ENCODE measurements around the gene ALPG.
A peak's percentile ranks its signal among the peaks of the same experiment; 100 is the strongest.
"Not testable (repeated sequence)": the region's sequence is repeated elsewhere in the genome, so short reads cannot be mapped to it uniquely, and the experiment has no call there.

Gene ALPG

GRCh38 chr2:232420463-232421188, 14.0 kb downstream of the ALPG start:
- DNase-seq: peak; percentile 73

GRCh38 chr2:232421189-232421785, 14.6 kb downstream of the ALPG start:
- DNase-seq: no peak

GRCh38 chr2:232422051-232422450, 15.4 kb downstream of the ALPG start:
- DNase-seq: no peak

GRCh38 chr2:232422996-232423395, 16.4 kb downstream of the ALPG start:
- not testable (repeated sequence) for DNase-seq

- DNase-seq: not testable (repeated sequence)
Observed at GRCh38 chr2:232423407-232423806, 16.8 kb downstream of the ALPG start.

GRCh38 chr2:232431705-232432590, 25.3 kb downstream of the ALPG start:
- no peak for DNase-seq

GRCh38 chr2:232432598-232433184, 26.0 kb downstream of the ALPG start:
- DNase-seq: no peak

GRCh38 chr2:232433622-232434021, 27.0 kb downstream of the ALPG start:
- peak; percentile 46 for DNase-seq

- peak; percentile 34 for DNase-seq
Observed at GRCh38 chr2:232434091-232434490, 27.4 kb downstream of the ALPG start.

GRCh38 chr2:232434563-232435374, 28.1 kb downstream of the ALPG start:
- no peak for DNase-seq

GRCh38 chr2:232435375-232435648, 28.7 kb downstream of the ALPG start:
- no peak for DNase-seq

- no peak for DNase-seq
Observed at GRCh38 chr2:232435805-232436204, 29.2 kb downstream of the ALPG start.

GRCh38 chr2:232436381-232437194, 29.9 kb downstream of the ALPG start:
- no peak for DNase-seq

GRCh38 chr2:232437195-232437571, 30.5 kb downstream of the ALPG start:
- no peak for DNase-seq

- DNase-seq: no peak
Observed at GRCh38 chr2:232438091-232438490, 31.4 kb downstream of the ALPG start.

- peak; percentile 42 for DNase-seq
Observed at GRCh38 chr2:232438951-232439757, 32.5 kb downstream of the ALPG start.

GRCh38 chr2:232439758-232440135, 33.1 kb downstream of the ALPG start:
- no peak for DNase-seq

- DNase-seq: peak; percentile 88
Observed at GRCh38 chr2:232440220-232441018, 33.8 kb downstream of the ALPG start.

GRCh38 chr2:232441147-232441651, 34.6 kb downstream of the ALPG start:
- DNase-seq: no peak

GRCh38 chr2:232441922-232442321, 35.3 kb downstream of the ALPG start:
- not testable (repeated sequence) for DNase-seq
